Pulmonary artery endothelial cell (primary cell): Measurements from ENCODE around the gene NOC4L. TPM values are rescaled to one million over a fixed set of nuclear protein-coding genes. Genes with fewer than 3 reads are reported as not detected.
"Not testable (repeated sequence)": the region's sequence is repeated elsewhere in the genome, so short reads cannot be mapped to it uniquely, and the experiment has no call there.

Source experiments
- DNase-seq: peaks from one replicate; pipeline ENCODE4 v3.0.0-alpha.2; 2011; ENCODE audit warnings: low read depth, low spot score
- total RNA-seq: library from RNA; depleted of rRNA; stranded (reverse); fragments of >200 nt; gene quantifications from 2 replicates; pipeline ENCODE4 v1.2.3, GENCODE V29; 2014

The NOC4L gene
- total RNA-seq, 1 donor from 2014 or later: 15.2 TPM

DNA sequence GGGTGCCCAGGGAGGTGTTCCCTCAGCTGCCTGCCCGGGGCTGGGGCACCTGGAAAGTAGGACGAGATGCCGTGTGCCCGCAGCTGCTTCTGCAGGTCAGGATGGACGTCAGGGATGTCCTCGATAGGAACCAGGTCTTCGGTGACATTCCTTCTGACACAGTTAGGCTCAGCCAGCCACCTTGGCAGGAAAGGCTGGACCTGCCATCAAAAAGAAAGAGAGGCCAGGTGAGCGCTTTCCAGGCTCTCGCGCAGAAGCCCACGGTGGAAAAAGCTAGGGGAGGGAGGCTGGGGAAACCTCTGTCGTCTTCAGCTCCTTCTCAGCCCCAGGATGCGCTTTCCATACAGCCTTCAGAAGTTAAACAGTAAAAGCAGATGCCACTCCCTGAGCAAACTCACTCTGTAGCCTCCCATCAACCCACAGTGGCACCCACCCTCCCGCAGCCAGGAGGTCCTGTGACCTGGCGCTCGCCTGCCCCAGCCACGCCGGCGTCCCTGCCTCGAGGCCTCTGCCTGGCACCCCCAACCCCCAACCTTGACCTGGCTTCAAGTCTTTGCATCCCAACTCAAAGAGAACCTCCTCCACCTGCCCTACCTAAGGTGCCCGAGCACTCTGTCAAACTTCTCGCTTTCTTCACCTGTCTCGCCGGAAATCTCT, 1.4 kb upstream of the NOC4L start:
- DNase-seq: no peak

DNA sequence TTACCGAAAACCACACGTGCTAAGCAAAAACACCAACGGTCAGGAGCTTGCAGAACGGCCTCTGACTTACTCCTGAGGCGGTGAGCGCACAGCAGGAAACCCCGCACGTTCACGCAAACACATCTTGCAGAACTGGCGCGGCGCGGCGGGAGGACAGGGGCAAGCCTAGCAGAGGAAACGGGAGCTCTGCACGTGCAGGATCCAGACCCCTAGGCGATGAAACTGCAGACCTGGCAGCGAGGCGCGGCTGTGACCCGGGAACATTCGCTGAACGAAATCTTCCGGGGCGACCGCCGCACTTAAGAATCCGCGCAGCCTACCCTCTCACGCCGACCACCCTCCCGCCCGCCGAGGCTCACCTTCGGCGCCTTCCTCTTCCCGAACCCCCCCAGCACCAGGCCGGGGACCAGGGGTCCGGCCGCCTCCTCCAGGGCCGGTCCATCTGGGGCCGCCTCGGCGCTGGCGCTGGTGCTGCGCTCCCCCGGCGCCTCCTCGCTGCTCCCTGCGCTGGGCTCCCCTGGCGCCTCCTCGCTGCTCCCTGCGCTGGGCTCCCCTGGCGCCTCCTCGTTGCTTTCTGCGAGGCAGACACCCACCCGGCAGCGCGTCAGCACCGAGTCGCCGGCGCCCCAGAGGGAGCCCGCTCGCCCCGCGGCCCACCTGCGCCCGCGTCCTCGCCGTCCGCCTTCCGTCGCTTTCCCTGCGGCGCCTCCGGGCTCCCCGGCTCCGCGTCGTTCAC, 753 bp upstream of the NOC4L start:
- DNase-seq: no peak

DNA sequence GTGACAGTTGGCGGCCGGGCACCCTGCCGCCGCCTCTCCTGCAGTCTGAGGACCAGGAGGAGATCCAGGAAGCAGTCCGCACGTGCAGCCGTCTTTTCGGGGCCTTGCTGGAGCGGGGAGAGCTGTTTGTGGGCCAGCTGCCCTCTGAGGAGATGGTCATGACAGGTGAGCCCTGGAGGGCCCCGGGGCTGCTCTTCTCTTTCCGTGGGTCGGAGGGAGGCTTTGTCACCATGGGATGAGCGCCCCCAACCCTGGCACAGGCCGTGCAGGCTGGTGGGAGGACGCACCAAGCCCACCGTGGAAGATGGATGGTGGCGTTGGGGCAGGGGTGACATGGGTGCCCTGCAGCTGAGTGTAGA, 532 bp downstream of the NOC4L start:
- DNase-seq: no peak

GRCh38 chr12:132145334-132145733, 1.1 kb downstream of the NOC4L start:
- DNase-seq: no peak

DNA sequence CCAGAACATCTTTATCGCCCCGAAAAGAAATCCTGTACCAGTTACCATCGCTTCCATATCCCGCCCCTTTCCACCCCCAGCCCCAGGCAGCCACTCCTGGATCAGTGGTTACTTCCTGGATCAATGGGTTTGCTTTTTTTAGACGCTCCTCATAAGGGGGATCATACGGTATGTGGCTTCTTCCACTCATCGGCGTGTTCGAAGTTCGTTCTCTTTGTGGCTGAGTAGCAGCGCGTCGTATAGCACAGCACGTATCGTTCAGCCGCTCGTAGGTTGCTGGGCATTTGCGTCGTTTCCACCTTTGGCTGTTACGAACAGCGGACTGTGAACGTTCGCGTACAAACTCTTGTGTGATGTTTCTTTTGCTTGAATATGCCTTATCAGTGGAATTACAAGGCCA, 1.8 kb downstream of the NOC4L start:
- no peak for DNase-seq

- no peak for DNase-seq
Observed at GRCh38 chr12:132146772-132147422, 2.6 kb downstream of the NOC4L start.

- no peak for DNase-seq
Observed at GRCh38 chr12:132147423-132148367, 3.4 kb downstream of the NOC4L start.

DNA sequence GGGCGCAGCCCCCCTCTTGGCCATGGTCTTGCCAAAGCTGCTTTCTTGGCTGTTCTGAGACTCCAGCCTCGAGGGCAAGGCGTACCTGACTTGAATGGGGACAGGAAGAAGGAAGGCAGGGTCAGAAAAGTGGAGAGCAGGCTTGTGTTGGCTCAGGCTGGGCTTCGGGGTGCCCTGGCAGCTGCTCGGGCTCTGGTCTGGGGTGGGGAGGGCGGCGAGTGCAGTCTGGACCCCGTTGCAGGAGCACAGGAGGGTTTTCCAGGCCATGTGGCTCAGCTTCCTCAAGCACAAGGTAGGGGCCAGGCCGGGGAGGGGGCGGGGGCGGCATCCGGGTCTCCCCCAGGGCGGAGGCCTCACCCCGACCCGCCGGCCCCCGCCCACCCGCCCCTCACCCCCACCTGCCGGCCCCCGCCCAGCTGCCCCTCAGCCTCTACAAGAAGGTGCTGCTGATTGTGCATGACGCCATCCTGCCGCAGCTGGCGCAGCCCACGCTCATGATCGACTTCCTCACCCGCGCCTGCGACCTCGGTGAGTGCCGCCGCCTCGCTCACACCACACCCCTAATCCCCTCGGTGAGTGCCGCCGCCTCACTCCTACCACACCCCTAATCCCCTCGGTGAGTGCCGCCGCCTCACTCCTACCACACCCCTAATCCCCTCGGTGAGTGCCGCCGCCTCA, 4.2 kb downstream of the NOC4L start:
- DNase-seq: no peak

- DNase-seq: not testable (repeated sequence)
Observed at GRCh38 chr12:132149526-132149925, 5.3 kb downstream of the NOC4L start.

DNA sequence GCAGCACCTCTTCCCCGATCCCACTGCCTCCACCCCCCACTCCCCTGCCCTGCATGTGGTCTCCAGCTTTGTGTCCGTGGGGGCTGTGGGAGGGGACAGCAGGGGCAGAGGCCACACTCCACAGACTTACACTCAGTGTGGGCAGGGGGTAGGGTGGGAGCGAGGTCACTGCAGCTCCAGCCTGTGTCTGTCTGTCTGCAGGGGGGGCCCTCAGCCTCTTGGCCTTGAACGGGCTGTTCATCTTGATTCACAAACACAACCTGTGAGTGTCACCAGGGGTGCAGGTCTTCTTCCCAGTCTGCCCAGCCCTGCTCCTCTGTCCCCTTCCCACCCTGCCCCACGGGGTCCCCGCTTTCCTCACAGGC, 6.5 kb downstream of the NOC4L start:
- DNase-seq: no peak

- no peak for DNase-seq
Observed at GRCh38 chr12:132151145-132151765, 7.0 kb downstream of the NOC4L start.

- DNase-seq: no peak
Observed at GRCh38 chr12:132151766-132152410, 7.6 kb downstream of the NOC4L start.

- DNase-seq: no peak
Observed at GRCh38 chr12:132152411-132152821, 8.2 kb downstream of the NOC4L start.

DNA sequence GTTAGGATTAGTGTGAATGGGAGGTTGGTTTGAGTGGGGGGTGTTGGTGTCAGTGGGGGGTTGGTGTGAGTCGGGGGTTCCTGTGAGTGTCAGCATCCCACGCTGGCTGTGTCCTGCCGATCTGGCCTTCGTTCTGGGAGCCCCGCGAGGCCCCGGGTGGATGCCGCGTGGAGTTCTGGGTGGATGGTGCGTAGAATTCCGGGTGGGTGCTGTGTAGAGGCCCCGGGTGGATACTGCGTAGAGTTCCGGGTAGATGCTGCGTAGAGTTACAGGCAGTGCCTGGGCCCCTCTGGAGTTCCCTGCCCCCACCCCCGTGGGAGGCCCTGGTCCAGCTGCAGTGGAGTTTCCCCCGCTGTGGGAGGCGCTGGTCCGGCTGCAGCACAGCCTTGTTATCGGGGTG, 8.7 kb downstream of the NOC4L start:
- DNase-seq: no peak

DNA sequence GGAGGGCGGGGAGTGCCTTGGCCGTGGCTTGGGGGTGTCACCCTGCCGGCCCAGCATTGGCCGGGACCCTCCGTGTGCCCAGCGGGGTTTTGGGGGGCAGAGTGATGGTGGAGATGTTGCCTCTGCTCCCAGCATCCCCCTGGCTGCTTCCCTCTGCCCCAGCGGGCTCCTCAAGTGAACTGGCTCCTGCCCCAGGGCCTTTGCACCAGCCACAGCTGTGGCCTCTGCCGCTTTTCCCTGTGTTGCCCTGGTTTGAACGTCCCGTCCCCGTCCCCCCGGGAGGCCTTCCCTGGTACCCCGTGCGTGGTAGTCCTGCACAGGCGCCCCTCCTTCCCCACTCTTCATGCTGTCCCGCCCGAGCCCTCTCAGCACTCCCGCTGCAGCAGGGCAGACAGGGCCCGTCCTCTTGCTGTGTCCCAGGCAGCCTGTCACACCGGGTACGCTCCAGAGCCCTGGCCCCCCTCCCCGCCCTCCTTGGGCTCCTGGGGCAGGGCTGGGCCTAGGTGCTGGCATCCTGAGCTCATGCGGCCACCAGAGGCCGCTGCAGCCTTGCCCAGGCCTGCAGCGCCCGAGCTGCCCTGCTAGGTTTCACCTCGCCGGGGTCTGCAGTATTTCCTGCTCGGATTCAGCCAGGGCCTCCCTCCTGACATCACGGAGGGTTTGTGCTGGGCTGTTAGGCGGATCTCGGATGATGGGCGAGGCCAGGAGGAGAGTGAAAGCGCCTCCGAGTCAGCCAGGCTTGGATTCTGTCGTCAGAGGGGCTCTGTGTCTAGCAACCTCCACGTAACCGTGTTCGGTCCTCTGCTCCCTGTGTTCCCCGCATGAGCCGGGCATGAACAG, 9.5 kb downstream of the NOC4L start:
- DNase-seq: no peak

GRCh38 chr12:132154341-132154761, 10.1 kb downstream of the NOC4L start:
- no peak for DNase-seq

GRCh38 chr12:132154941-132155770, 10.9 kb downstream of the NOC4L start:
- DNase-seq: no peak
